CD4-positive, alpha-beta T cell treated with Interleukin-10 for 1 hour (primary cell): ENCODE measurements around the gene GAB2.
"Not testable (repeated sequence)": the region's sequence is repeated elsewhere in the genome, so short reads cannot be mapped to it uniquely, and the experiment has no call there.

ENCODE experiments used
- DNase-seq: peaks from one replicate; pipeline ENCODE4 v3.0.0-alpha.2; 2020

GAB2 gene

DNA sequence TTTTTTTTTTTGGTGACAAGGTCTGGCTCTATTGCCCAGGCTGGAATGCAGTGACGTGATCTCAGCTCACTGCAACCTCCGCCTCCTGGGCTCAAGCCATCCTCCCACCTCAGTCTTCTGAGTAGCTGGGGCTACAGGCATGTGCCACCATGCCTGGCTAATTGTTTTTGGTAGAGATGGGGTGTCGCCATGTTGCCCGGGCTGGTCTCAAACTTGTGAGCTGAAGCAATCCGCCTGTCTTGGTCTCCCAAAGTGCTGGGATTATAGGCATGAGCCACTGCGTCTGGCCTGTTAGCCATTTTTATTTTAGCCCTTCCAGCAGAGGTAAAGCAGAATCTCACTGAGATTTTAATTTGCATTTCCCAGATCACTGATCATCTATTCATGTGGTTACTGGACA lies 184.6 kb downstream of the GAB2 start:
- DNase-seq, result not testable (repeated sequence)

DNA sequence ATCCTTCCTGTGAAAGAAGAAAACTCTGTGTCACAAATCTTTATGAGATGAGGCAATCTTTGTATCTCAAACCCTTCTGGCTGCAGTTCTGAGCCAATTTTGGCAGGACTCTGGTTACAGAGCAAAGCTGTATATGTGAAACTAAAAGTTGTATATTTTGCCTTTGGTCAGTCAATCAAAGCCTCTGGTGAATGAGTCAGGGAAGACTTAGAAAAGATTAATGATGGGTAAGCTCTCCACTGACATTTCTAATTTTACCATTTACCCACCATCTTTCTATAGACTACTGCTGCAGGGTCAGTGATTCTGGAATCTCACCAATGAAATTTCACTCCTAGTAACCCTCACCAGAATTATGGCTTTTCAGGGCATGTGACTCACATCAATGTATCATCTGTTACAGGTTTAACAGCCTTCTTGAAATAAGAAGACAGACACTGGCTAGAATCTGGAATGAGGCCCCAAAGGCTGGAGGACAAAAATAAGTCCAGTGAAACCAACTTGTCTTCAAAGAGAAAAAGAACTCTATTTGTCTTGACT lies 185.6 kb downstream of the GAB2 start:
- no peak for DNase-seq

DNA sequence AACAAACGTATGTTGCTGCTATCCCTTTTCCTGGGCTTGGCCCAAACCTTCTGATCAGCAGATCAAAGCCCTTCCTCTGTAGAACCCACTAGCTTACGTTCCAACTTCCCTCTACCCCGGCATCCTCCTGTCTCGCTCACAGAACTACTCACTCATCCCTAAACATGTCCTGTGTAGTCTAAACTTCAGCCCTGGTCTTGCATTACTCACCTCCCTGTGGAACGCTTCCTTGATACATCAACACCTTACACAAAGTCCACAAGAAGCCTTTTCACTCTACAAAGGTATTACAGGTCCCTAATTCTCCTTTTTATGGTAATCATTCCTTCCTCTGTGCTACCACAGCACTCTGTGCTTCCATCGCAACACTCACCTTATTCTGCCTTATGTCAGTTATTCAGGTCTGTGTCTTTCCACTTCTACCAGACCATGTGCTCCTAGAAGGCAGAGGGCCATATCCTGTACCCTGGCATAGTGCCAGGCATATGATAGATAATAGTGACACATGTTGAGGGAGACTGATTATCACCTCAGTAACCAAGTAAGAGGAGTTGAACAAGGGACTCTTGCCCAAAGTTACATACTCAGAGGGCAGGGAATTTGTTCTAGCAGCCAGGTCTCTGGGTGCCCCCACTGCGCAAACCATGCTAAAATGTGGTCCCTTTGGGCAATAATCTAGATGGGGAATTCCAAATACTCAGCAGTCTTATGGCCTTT lies 187.3 kb downstream of the GAB2 start:
- no peak for DNase-seq

DNA sequence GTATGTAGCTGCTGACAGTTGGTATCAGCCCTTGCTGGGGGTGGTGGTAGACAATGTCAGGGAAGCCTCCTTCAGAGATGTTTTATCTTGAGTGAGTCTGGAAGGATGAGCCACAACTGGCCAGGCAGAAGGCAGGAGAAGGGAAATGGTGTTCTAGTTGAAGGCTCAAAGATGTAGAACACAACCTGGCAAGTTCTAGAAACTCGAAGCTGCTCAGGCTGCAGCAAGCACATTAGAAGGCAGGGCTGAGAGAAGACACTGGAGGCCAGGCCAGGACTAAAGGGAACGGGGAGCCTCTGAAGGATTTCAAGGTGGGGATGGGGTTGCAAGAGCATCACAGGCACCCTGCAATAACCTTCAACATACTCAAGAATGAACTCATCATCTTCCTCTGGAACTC lies 188.5 kb downstream of the GAB2 start:
- no peak for DNase-seq

DNA sequence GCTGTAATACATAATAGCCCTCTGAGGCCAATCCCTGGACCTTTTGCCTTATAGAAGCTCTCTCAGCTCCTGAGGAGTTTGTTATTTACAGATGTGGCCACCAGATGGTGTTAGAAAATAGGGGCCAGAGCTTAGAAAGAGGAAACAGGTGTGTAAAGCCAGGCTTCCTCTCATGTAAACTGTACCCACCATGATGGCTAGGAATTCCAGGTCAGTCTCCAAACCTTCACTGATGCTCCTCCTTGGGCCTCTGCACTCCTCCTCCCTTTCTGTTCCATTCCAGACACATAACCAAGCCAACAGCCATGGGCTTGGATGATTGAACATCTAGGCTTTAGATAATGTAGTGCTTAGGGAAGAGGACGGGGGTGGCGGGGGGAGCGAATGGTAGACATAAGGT lies 189.2 kb downstream of the GAB2 start:
- DNase-seq, result peak; percentile 39

DNA sequence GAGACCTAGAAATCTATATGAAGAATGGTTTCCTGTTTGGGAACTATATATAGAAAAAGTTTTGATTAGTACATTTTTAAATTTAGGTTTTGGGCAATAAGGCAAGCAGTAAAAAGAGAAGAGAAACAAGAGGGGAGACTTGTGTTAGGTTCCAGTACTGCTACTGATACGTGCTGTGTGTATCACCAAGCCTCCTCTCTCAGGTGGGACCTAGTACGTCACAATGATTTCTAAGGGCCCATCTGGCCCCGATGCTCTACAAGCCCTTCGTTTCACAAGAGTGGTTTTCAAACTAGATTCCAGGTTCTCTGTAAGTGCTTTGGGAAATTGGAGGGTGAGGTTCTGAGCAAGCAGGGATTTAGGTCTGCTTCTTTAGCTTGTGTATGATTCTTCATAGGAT lies 189.7 kb downstream of the GAB2 start:
- no peak for DNase-seq

DNA sequence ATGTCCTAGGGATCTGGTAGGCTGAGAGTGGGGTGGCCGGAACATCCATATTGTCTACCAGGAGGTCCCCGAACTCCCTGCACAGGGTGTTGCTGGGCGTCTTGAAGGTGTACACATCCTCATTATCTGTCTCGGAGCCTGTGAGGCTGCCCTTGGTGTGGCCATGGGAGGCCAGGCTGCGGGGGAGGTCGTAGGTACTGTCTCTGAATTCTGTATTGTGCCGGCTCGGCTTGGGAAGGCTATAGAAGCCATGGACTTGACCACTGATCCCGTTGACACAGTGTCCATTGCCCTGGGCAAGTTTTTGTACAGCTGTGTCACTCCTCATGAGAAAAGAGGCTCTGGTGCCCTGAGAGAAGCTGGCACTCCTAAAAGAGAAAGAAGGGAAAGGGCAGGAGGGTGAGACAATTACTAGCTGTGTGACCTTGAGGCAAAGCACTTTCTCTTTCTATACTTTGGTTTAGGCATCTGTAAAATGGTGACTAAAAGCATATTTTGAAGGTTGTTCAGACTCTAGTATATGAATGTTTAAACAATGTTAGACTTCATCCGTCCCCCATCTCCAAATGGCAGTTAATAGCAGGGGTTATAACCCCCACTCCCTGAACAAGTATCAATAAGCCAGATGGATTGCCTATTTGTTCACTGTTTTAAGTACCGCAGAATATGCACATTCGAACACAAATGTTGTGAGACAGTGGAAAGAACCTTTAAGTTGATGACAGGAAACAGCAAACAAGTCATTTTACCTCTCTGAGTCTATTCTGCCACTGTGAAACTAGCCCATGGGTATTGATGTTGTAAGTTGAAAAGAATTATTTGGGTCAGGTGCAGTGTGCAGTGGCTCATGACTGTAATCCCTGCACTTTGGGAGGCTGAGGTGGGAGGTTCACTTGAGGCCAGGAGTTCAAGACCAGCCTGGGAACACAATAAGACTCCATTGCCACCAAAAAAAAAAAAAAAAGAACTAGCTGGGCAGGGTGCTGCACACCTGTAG lies 190.6 kb downstream of the GAB2 start:
- DNase-seq, result no peak

DNA sequence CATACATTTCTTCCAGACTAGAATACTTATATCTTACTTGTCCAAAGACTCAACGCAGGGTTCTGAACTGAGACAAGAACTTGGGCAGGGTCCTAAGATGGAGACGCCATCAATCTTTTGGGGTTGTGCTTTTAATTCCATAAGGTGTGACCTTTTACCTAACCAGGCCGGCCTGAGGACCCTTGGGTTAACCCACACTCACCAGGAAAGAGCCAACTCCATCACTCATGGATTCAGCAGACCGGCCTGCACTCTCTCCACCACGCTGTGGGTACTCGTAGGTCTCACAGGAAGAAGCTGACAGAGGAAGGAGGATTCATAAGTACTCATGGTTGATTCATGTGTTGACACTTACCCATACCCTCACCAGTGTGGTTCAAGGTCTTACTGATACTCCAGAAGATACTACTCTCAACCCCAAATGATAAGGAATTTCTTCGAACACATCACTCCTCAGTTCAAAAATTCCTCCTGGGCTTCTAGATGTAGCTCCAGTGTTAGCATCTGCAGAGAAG lies 192.7 kb downstream of the GAB2 start:
- no peak for DNase-seq

DNA sequence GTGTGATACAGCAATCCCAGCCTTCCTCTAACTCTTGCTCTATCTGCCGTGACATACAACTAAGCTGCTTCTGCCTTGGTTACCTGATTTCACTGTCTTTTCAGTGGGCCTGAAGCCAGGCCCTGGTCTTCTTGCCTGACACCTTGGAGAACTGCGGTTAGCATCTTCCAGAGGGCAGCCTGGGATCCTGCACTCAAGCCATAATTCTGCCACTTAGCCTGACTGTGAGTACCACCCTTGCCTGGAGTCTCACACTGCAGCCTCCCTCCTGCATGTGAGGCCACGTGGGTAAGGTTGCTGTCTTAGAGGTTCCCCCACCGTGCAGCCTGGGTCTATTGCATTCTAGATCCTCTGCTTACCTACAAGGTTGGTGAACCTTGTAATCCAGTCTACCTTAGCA lies 193.1 kb downstream of the GAB2 start:
- no peak for DNase-seq

DNA sequence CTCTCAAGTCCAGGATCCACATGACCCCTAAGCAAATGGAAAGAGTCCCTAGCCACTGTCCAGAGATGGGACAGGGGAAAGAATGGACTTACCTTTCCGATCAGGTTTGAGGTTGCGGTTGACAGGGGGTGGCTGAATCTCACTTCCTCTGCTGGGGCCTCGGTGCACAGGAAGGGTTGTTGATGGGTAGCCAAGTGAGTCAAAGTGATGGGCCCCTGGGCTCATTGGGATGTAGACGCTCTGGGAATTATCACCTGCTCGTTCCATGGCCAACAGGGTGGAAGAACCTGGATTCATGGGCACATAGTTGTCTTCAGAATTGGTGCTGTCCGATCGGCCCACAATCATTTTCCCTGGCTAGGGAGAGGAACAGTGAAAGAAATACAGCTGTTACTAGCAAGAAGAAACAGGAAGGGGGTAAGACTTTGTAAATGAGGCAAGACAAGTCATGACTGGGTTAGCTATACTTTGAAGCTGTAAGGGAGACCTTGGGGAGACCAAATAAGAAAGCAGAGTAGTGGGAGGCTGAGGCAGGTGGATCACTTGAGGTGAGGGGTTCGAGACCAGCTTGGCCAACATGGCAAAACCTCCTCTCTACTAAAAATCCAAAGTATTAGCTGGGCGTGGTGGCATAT lies 194.2 kb downstream of the GAB2 start:
- DNase-seq, result no peak

DNA sequence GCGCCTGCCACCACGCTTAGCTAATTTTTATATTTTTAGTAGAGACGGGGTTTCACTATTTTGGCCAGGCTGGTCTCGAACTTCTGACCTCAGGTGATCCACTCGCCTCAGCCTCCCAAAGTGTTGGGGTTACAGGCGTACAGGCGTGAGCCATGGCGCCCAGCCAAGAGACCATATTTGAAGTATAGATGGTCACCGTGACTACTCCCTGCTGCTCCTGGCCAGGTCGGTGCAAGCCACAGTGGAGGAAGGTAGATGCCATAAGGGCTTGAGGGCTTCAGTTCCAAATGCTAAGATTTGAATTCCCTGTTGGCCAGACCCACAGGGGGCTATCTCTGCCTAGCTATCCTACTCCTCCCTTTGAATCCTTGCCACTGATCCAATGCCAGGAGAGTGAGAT lies 194.9 kb downstream of the GAB2 start:
- DNase-seq, result not testable (repeated sequence)

DNA sequence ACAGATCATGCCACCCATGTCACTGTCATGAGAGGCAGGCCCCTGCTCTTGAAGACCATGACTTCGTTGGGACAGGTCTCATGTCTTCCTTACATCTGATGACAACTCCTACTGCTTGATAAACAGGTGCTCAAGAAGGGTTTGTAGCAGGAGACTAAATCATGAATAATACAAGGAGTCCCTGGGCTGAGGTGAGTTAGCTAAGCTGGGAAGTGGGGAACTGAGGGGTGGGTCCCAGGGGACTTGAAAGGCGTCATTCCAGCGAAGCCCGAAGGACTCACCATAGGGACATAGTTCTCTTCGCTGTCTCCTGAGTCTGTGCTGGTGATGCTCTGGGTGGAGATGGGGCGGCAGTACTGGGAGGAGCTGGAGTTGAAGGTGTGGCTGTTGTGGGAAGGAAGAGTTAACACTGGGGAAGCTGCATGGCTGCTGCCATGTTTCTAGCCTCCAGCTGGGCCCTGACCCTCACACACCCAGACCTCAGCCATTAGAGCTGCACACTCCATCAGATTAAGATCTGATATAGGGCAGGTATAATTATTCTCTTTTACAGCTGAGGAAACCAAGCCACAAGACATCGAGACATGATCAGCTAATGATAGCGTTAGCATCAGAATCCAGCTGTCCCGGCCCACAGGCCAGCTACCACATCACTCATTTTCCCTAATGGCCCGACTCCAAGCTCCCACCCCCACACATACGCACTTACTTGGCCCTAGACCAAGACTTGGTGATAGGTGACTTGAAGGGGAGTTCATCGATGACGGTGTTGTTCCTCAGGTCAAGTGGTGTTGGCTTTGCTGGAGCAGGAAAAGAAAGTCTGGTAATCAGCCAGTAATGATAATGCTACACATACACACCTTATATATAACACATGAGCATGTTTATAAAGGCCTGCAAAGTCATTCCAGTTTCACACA lies 196.0 kb downstream of the GAB2 start:
- no peak for DNase-seq

DNA sequence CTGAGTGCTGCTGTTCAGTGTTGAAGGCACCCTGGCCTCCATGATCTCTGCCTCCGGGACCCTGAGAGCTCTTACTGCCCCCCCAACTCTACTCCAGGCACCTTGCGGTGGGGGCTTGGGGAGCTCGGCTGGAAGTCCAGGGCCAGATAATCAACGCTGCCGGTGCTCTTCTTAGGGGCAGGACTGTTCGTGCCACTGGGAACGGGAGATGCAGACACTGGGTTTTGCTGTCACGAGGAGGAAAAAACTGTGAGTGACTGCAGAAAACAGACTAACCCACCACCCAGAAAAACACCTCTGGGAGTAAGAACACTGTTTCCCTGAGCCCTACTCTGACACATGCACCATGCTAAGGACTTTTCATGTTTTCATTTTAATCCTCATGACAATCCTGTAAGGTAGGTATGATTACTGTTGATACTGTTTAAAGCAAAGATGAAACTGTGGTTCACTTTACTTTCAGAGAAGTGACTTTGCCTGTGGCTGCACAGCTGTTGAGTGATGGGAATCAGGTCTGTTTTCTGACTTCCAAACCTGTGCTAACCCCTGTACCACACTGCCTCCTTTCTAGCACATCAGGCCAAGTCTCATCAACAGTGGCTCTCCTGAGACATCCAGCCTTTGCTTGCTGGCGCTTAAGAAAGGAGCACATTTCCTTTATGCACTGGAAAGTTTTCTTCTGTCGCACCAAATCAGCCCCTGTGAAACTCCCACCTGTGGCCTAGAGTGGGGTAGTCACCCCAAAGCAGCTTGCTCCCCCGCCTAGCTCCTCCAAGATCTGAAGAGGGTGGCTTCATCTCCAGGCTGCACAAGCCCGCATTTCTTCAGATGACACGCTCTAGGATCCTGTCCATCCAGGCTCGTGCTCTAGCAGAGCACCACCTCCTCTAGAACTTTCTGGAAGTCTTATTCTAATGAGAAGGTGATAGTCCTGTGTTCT lies 197.1 kb downstream of the GAB2 start:
- DNase-seq, result no peak

DNA sequence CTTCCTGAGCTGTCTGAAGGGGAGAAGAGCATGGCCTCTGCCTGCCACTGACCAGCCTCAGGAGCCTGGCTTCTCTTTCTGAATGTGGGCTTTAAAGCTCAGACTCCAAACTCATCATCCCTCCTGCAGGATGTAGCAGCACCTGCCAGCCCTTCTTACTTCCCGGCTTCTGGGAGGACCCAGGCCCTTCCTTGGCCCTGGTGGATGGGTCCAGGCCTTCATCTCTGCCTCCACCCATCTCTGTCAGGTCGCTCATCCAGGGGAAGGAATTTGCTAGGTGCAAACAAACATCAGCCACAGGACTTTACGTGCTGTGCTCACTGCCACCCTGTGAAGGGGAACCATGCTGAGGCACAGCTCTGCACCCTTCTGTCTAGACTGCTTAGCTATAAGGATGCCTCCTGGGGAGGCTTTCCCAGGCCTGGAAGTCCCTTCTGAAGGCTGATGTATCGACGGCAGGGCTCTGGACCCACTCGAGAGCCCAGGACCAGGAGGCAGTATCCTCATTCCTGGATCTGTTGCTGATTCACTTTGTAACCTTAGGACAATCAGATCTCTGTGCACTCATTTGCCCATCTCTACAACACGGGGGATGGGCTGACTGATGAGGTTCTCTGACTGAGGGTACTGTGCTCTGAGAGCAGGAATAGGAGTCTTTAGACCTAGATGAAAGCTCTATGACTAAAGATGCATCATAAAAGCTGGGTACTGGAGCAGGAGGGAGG lies 198.0 kb downstream of the GAB2 start:
- DNase-seq, result no peak

DNA sequence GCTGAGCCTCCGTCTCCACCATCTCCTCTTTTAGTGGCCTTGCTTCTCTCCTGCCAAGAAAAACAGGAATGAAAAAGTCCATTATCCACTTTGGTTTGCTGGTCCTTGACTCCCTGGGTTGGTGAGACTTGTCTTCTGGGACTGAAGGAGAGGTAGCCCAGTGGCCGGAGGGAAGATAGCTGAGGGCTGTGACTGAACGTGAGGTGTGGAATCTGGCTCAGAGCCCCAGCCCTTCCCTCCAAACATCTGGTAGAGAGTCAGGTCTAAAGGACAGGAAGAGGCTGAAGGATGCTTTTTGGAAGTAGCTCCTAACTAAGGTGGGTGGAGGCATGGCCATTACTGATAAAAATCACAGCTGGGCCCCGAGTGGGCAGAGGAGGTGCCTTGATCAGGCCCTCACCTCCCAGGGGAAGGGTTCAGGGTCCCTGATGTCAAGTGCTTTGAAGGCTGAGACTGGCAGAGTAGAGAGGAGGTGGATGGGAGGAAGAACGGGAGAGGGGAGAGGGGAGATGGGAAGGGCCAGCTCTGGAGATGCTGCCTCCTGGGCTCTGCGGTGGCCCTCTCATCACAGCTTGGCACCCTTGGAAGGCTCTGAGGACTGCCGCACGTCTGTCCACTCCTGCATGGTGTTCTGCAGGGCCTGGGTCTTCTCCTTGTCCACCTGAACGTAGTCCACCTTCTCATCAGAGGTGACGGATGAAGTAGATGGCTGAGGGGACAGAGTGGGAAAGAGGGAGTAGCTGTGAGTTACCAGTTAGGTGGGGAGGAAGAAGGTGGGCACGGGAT lies 198.7 kb downstream of the GAB2 start:
- DNase-seq, result no peak

DNA sequence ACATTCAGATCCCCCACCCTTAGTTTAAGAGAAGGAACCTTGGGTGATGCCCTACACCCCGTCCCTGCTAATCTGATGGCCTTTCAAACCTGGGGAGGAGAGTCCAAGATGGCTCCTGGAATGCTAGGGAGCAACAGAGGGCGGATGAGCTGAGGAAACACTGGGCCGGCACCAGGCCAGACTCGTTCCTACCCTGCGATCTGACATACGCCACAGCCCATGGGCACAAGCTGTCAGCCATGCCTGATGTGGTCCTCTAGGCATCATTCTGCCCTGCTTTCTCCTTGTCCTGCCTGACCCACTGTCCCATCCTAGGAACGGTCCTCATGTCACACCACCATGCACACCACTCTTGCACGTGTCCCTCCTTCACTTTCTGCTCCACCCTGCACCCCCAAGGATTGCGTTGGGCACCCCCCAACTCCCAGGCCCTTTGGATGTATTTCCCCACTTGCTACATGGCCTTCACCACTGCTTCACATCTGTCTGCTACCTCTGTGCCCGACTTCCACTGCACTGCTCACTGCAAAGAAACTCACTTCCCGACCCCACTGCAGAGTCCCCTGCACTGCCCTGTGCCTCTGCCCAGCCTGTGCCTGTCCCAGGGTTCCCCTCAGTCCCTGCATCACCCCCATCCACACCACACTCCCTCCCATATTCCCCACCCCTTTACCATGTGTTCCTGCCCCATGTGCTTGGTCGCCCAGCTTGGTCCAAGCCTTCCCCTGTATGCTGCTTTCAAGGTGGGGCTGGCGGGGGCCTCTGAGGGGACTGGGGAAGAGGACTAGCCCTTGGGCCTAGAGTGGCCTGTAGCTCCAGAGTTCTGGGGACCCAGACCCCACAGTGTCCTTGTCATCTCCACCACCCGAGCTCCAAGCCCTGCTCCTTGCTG lies 199.7 kb downstream of the GAB2 start:
- no peak for DNase-seq

DNA sequence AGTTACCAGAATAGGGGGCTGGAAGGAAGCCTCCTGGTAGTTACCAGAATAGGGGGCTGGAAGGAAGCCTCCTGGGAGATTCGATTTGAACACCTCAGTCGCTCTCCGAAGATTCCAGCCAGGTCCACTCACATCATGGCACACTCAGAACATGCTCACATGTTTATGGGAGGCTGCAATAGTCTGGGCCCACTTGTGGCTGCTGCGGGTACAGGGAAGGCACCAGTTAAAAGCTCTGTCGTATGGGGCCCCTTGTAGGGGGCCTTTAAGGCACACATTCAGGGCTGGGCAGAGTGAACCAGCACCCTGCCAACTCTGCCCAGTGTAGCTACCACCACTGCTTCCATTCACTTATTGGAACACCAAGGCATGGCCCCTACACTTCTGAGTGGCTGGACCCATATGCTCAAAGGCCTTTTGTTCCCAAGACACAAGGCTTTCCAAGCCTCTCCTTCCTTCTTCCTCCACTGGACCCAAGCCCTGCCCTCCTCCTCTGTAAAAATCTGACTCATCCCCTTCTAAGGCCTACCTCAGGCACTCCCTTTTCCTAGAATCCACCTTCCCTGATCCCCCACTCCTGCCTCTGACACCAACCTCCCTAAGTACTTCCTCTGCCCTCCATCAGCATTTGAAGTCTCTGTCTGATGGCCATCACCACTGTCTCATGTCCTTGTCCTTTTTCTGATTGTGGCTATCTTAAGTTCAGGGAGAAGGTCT lies 200.9 kb downstream of the GAB2 start:
- no peak for DNase-seq

DNA sequence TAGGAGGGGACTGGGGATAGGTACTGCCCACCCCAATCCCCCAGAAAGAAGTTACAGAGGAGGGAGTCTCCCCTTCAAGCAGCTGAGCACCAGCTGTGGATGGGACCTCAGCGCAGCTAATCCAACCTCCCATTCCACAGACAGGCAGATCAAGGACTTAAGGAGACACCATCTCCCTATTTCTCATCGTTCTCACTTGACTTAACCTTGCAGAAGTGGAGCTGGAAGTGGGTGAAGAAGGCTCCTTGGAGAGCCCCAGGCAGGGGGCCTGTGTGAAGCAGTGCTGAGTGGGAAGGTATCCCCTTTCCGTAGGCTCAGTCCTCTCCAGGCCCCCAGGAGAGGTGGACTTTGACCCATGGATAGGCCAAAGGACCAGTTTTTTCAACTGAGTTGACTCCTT lies 201.6 kb downstream of the GAB2 start:
- no peak for DNase-seq
